Calu3 (cell line): ENCODE data around the gene WWTR1. TPM values are rescaled to one million over a fixed set of nuclear protein-coding genes. Genes with fewer than 3 reads are reported as not detected.

Source experiments
- BruUV-seq: library from RNA; stranded (reverse); fragments of 400-500 nt; replicated peaks from 2 replicates; lab custom pipeline; 2021; lab: Mats Ljungman, UMichigan
- CTCF ChIA-PET: fragments of 300-600 bp; sonication (Branson Sonifier 250); formaldehyde crosslinking; loops from one replicate; lab custom pipeline; 2022; ENCODE audit warnings: antibody characterized with exemption; lab: Charles Lee
- DNase-seq: peaks from one replicate; pipeline ENCODE4 v3.0.0; 2022
- H3K27ac Mint-ChIP-seq: one replicate; pipeline ENCODE4 v1.8.0; 2022; ENCODE audit warnings: mixed read lengths; ENCODE audit not compliant: unreplicated experiment
- H3K27me3 Mint-ChIP-seq: one replicate; pipeline ENCODE4 v1.8.0; 2022; ENCODE audit warnings: mixed read lengths; ENCODE audit not compliant: unreplicated experiment
- H3K36me3 Mint-ChIP-seq: one replicate; pipeline ENCODE4 v1.8.0; 2022; ENCODE audit warnings: mild to moderate bottlenecking, moderate library complexity, mixed read lengths; ENCODE audit not compliant: insufficient read depth, unreplicated experiment
- H3K4me1 Mint-ChIP-seq: one replicate; pipeline ENCODE4 v1.8.0; 2022; ENCODE audit warnings: mild to moderate bottlenecking, low read depth, mixed read lengths; ENCODE audit not compliant: unreplicated experiment
- H3K4me3 Mint-ChIP-seq: one replicate; pipeline ENCODE4 v1.8.0; 2022; ENCODE audit warnings: mild to moderate bottlenecking, low read depth, moderate library complexity, mixed read lengths; ENCODE audit not compliant: unreplicated experiment
- H3K9me3 Mint-ChIP-seq: one replicate; pipeline ENCODE4 v1.8.0; 2022; ENCODE audit warnings: low read depth, mixed read lengths; ENCODE audit not compliant: unreplicated experiment
- intact Hi-C: fragments of 100-400 bp; cut with micrococcal nuclease; formaldehyde crosslinking; loops from one replicate; pipeline ENCODE4 v1.10.0; 2022; ENCODE audit not compliant: unreplicated experiment
- total RNA-seq: library from RNA; stranded (reverse); gene quantifications from 2 replicates; pipeline ENCODE4 v1.2.3, GENCODE V29; 2022
- TF ChIP-seq, protein P1 (sequence below): fragments of 200-600 bp; IDR thresholded peaks from one replicate; pipeline ENCODE4 v1.8.0; 2022; ENCODE audit warnings: antibody characterized with exemption; ENCODE audit not compliant: unreplicated experiment

Gene WWTR1
- total RNA-seq, 1 experiment from 2014 or later = 269 TPM

DNA sequence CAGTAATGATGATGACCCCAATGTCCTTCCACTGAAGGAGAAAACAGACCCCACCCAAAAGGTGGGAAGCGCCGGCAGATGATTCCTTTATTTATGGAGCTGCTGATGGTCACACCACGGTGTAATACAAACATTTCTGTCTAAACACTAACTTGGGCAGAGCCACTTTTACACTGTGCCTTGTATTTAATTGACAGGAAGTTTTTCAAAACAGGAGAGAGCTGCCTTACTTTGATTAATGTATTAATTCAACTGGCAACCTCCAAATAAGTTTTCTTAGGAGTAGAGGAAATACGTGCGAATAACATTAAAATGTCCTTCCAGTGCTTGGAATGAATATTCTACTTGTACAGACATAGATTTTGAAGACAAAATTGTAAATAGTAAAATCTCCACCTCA is 70.4 kb downstream of the WWTR1 start:
- intact Hi-C loops = no loop called here
- BruUV-seq = no TSS peak
- CTCF ChIA-PET = interaction anchor here (0.7 to 2.6 kb wide), 4 partner anchors 9 to 19 kb away, joined by 3 to 7 read pairs (median 4); no protein-coding TSS in a partner anchor

DNA sequence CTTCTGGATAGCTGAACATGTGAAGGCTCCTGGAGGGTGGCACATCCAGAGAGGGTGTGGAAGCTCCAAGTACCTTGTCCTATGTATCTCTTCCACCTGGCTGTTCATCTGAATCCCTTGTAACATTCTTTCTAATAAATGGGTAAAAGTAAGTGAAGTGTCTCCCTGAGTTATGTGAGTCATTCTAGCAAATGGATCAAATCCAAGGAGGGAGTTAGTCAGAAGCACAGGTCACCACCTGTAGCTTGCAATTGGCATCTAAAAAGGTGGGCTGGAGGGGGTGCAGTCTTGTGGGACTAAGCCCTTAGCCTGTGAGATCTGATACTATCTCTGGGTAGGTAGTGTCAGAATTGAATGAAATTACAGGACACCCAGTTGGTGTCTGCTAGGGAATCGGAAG is 71.0 kb downstream of the WWTR1 start:
- no peak for DNase-seq
- Mint-ChIP-seq H3K9me3 (no peaks in the 10 kb centered on the region), H3K4me3 (no peak overlapping the region), H3K27ac (peak overlapping the region; percentile 8), H3K4me1 (peaks cover 71% of the 10 kb centered on the region), H3K27me3 (no peaks in the 10 kb centered on the region), H3K36me3 (peaks cover 57% of the 10 kb centered on the region)
- BruUV-seq = no TSS peak
- TF ChIP-seq, protein P1, sequence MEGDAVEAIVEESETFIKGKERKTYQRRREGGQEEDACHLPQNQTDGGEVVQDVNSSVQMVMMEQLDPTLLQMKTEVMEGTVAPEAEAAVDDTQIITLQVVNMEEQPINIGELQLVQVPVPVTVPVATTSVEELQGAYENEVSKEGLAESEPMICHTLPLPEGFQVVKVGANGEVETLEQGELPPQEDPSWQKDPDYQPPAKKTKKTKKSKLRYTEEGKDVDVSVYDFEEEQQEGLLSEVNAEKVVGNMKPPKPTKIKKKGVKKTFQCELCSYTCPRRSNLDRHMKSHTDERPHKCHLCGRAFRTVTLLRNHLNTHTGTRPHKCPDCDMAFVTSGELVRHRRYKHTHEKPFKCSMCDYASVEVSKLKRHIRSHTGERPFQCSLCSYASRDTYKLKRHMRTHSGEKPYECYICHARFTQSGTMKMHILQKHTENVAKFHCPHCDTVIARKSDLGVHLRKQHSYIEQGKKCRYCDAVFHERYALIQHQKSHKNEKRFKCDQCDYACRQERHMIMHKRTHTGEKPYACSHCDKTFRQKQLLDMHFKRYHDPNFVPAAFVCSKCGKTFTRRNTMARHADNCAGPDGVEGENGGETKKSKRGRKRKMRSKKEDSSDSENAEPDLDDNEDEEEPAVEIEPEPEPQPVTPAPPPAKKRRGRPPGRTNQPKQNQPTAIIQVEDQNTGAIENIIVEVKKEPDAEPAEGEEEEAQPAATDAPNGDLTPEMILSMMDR = no peak
- CTCF ChIA-PET = interaction anchor here (0.6 to 2.6 kb wide), 3 partner anchors 12 to 144 kb away, joined by 4 to 7 read pairs (median 7); no protein-coding TSS in a partner anchor
- intact Hi-C loops = no loop called here

More for the DNA sequence above, 70.4 kb downstream of the WWTR1 start:
- Mint-ChIP-seq H3K27ac (no peak overlapping the region), H3K4me3 (no peak overlapping the region), H3K9me3 (no peaks in the 10 kb centered on the region), H3K4me1 (peaks cover 70% of the 10 kb centered on the region), H3K27me3 (no peaks in the 10 kb centered on the region), H3K36me3 (peaks cover 51% of the 10 kb centered on the region)
- DNase-seq = no peak
- TF ChIP-seq, protein P1 = no peak

DNA sequence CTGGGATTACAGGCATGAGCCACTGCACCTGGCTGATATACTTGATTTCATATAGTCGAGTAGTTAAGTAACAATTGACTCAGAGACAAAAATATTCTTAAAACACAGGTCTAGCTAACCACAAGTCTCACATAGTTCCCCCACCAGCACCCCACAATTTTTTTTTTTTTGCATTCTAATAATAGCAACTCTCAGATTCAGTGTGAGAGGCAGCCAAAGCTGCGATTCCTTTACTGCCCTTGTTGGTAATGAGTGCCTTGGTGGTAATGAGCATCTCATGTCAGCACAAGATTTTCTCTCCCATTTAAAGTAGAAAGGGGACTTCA is 72.5 kb downstream of the WWTR1 start:
- H3K36me3 Mint-ChIP-seq = peaks cover 65% of the 10 kb centered on the region
- H3K27me3 Mint-ChIP-seq = no peaks in the 10 kb centered on the region
- H3K4me1 Mint-ChIP-seq = peaks cover 82% of the 10 kb centered on the region
- H3K4me3 Mint-ChIP-seq = no peak overlapping the region
- no peak for DNase-seq
- CTCF ChIA-PET = interaction anchor here (0.6 to 2.6 kb wide), 3 partner anchors 10 to 30 kb away, joined by 3 to 7 read pairs (median 4); no protein-coding TSS in a partner anchor
- intact Hi-C loops = no loop called here
- no TSS peak for BruUV-seq
- TF ChIP-seq, protein P1 = no peak
- H3K27ac Mint-ChIP-seq = peak overlapping the region; percentile 81
- H3K9me3 Mint-ChIP-seq = no peaks in the 10 kb centered on the region

DNA sequence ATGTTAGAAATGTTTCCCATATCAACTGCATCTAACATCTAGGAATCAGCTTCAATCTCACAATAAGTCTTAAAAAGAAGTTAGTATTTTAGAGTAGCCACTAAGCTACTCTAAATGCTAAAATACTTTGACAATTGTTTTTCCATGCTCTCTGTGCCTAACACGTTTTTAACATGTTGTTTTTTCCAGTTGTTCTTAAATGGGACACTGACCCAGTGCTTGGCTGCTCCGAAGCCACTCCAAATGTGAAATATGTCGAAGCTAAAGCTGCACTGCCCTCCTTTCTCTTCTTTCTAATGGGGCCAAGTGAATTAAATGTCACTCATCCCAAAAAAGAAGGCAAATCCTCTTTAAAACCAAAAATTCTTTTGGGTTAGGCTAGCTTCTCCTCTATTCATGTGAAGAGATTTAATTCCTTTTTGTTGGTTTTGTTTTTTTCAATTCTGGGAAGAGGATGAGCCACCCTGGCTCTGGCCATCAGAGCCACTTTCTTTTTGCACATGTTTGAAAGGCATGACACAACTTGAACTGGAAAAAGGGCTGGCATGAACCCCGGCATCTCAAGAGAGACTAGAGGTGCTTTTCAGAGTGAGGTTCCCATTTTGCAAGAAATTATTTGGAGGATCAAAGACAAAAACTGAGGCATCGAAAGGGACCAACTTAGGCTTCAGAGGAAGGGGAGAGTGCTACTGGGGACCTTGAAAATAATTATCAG is 73.7 kb downstream of the WWTR1 start:
- TF ChIP-seq, protein P1 = no peak
- intact Hi-C loops = loop anchor here (2.0 kb wide), 1 partner anchor 29 kb away; no protein-coding TSS in a partner anchor
- DNase-seq = no peak
- peaks cover 66% of the 10 kb centered on the region for H3K36me3 Mint-ChIP-seq
- CTCF ChIA-PET = interaction anchor here (0.9 to 1.0 kb wide), 2 partner anchors 19 to 40 kb away, joined by 3 to 5 read pairs; no protein-coding TSS in a partner anchor
- no peaks in the 10 kb centered on the region for H3K9me3 Mint-ChIP-seq
- H3K4me3 Mint-ChIP-seq = no peak overlapping the region
- BruUV-seq = no TSS peak
- H3K4me1 Mint-ChIP-seq = peaks cover 88% of the 10 kb centered on the region
- no peaks in the 10 kb centered on the region for H3K27me3 Mint-ChIP-seq
- H3K27ac Mint-ChIP-seq = peak overlapping the region; percentile 81
